ENCODE results near the gene COX19. TPM values are rescaled to one million over a fixed set of nuclear protein-coding genes. Genes with fewer than 3 reads are reported as not detected.

The COX19 gene
- polyA plus RNA-seq, 1 of the 3 experiments (the other 2 are of a cell fraction): 7.6 TPM

GRCh38 chr7:983004-983615, 7.8 kb upstream of the COX19 start, which contains the start of gene CYP2W1:
CYP2W1 (plus strand) TSS chr7:983181; CDS start chr7:983212, 31 bp downstream.
- Histone ChIP-seq H3K27me3 (ENCODE audit: insufficient read depth) (no peaks in the 10 kb centered on the region), H3K9me3 (no peaks in the 10 kb centered on the region), H4K20me1 (ENCODE audit: insufficient read depth) (no peaks in the 10 kb centered on the region), H3K27ac (ENCODE audit: low read depth in 2 of 2, low read length in 1 of 2) (no peak within 1 kb of the TSS), H3K4me2 (no peak within 1 kb of the TSS), H3K79me2 (ENCODE audit: insufficient read depth) (no peaks in the 10 kb centered on the region), H3K4me1 (ENCODE audit: control insufficient read depth in 1 of 2, insufficient read depth in 2 of 2, low read depth in 1 of 2, low read length in 1 of 2) (peaks cover 0 to 12% of the 10 kb centered on the region in 2 experiments; a peak in 1 of 4 replicates), H3K36me3 (replicated peaks in 1 of 2; ENCODE audit: control insufficient read depth in 1 of 2, insufficient read depth in 2 of 2, low read length in 1 of 2) (no peaks in the 10 kb centered on the region), H3K9me2 (no peaks in the 10 kb centered on the region), H3K4me3 (ENCODE audit: low read depth in 2 of 2, low read length in 1 of 2) (no peak within 1 kb of the TSS), H3K9ac (no peak within 1 kb of the TSS), H2AFZ (ENCODE audit: low read depth) (no peak within 1 kb of the TSS), H3F3A (replicated peaks; ENCODE audit: insufficient read depth) (no peaks in the 10 kb centered on the region)
- ChIA-PET POLR2A (no interaction called here), CTCF (interaction anchor here (0.6 to 3.9 kb wide), 5 partner anchors 10 to 110 kb away, joined by 3 to 66 read pairs (median 4); no protein-coding TSS in a partner anchor)
- WGBS (ENCODE audit: low lambda C conversion rate): 83% methylated on average over 4 of the region's 34 CpGs
- DNase-seq: no peak
- TF ChIP-seq CTCF (IDR thresholded peaks at IDR 0.05) (no peak), MEF2A (IDR thresholded peaks at IDR 0.05; ENCODE audit: borderline replicate concordance, low read depth) (no peak), ZBTB33 (IDR thresholded peaks at IDR 0.05; ENCODE audit: borderline replicate concordance, low read depth) (no peak), YY1 (IDR thresholded peaks at IDR 0.05; ENCODE audit: low read depth) (no peak), SIN3A (IDR thresholded peaks at IDR 0.05; ENCODE audit: borderline replicate concordance, low read depth, low read length) (no peak), EZH2phosphoT487 (IDR thresholded peaks at IDR 0.05; ENCODE audit: borderline replicate concordance, low read depth) (no peak), RFX5 (IDR thresholded peaks at IDR 0.05; ENCODE audit: low read length) (no peak), MXI1 (IDR thresholded peaks at IDR 0.05; ENCODE audit: low read depth, low read length) (no peak), POLR2AphosphoS5 (IDR thresholded peaks at IDR 0.05; ENCODE audit: low read depth, low read length) (no peak), CHD2 (IDR thresholded peaks at IDR 0.05; ENCODE audit: low read length, partially characterized antibody) (no peak), FOXM1 (IDR thresholded peaks at IDR 0.05; ENCODE audit: low read depth) (no peak), USF1 (IDR thresholded peaks at IDR 0.05; ENCODE audit: borderline replicate concordance, low read depth) (no peak), NRF1 (IDR thresholded peaks at IDR 0.05; ENCODE audit: low read depth, low read length) (no peak), GATA2 (CRISPR knock-in tag; IDR thresholded peaks at IDR 0.05) (no peak), RAD21 (IDR thresholded peaks at IDR 0.05; ENCODE audit: low read length) (no peak)
